CD1c-positive myeloid dendritic cell (primary cell): ENCODE data around the gene PPP6R2.

Source experiments
- DNase-seq: peaks from one replicate; pipeline ENCODE4 v3.0.0-alpha.2; 2016; ENCODE audit errors: extremely low spot score

PPP6R2 gene

GRCh38 chr22:50485221-50486131, 142.3 kb downstream of the PPP6R2 start:
- no peak for DNase-seq

DNA sequence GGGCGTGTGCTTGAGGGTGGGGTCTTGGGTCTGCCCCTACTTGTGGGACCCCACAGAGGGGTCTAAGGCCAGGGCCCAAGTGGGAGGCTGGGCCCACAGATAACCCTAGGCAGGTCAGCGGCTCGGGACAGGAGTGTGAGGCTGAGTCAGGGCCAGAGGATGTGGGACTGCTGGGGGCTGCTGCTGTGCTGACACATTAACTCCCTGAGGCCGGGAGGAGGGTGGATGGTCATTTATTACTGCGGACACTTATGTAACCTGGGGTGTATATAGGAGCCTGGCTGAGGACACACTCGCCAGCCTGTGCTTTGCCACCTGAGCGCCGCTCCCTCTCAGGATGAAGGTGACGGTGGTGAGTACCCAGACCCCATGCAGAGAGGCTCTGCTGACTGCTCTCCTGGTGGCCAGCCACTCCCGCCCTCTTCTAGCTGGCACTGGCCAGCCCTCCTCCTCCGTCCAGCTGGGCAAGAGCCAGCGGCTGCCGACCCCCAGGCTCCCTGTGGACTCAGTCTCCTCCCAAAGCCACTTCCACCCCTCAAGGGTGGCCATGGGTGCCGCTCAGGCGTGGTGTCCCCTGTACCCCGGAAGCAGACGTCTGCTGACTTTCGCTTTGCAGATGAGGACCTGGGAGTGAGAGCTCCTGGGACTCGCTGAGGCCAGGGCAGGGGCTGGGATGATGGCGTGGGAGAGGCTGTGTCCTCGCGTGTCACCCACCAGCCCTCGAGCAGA, 143.6 kb downstream of the PPP6R2 start, which contains the start of gene MIOX:
Gene MIOX (plus strand): TSS at position 299 of the 729 bp plus-strand sequence. CDS start 39 bp downstream, at position 338.
- no peak for DNase-seq

- no peak for DNase-seq
Observed at GRCh38 chr22:50487290-50488005, 144.3 kb downstream of the PPP6R2 start.

DNA sequence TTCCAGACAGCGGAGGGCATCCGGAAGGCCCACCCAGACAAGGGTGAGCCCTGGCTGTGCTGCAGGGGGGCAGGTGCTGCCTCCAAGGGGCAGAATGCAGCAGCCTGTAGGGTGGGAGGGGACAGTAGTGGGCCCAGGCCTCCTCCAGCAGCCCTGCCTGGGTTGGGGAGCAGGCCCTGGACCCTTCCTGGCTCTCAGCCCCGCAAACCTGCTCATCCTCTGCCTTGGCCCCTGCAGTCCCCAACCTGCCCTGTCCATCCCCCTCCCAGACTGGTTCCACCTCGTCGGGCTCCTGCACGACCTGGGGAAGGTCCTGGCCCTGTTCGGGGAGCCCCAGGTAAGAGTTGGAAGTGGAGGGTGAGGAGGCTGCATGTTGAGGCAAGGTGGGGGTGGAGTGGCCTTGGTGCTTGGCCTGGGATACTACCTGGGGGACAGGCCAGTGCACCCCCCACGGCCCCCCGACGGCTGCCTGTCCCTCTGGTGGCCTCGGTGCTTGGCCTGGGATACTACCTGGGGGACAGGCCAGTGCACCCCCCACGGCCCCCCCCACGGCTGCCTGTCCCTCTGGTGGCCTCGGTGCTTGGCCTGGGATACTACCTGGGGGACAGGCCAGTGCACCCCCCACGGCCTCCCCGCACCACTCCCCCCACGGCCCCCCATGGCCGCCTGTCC, 145.0 kb downstream of the PPP6R2 start:
- DNase-seq = no peak

DNA sequence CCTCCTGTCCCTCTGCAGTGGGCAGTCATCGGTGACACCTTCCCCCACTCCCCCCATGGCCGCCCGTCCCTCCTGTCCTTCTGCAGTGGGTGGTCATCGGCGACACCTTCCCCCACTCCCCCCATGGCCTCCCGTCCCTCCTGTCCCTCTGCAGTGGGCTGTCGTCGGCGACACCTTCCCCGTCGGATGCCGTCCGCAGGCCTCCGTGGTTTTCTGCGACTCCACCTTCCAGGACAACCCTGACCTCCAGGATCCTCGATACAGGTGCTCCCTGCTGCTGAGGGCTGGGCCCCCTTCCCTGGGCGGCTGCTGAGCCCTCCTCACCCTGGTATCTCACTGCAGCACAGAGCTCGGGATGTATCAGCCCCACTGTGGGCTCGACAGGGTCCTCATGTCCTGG, 145.8 kb downstream of the PPP6R2 start:
- DNase-seq = no peak

- no peak for DNase-seq
Observed at GRCh38 chr22:50489363-50490243, 146.5 kb downstream of the PPP6R2 start.

GRCh38 chr22:50490531-50491308, 147.6 kb downstream of the PPP6R2 start:
- DNase-seq = peak; percentile 92
